Right atrium auricular region (tissue), 2 donors: Measurements from ENCODE around the gene CAMSAP2. TPM values are rescaled to one million over a fixed set of nuclear protein-coding genes. Genes with fewer than 3 reads are reported as not detected.

Source experiments
- DNase-seq: peaks from one replicate; pipeline ENCODE4 v3.0.0-alpha.2; 2019; ENCODE audit warnings: low spot score
- H3K27ac ChIP-seq, 2 donors: fragments of 200-600 bp; sonication (generic); 1 replicate in 1 of 2; 2 replicates in 1 of 2; pipeline ENCODE4 v1.5.1; 2016 to 2019
- H3K27me3 ChIP-seq, 2 donors: fragments of 200-600 bp; sonication (generic); one replicate each; pipeline versions ENCODE4 v1.5.1 to v1.6.0; 2017 to 2019
- H3K36me3 ChIP-seq: fragments of 200-600 bp; sonication (generic); one replicate; pipeline ENCODE4 v1.5.1; 2016
- H3K4me1 ChIP-seq, 2 donors: fragments of 200-600 bp; sonication (generic); one replicate each; pipeline versions ENCODE4 v1.5.1 to v1.6.0; 2017 to 2019
- H3K4me3 ChIP-seq, 2 donors: fragments of 200-600 bp; sonication (generic); 1 replicate in 1 of 2; 2 replicates in 1 of 2; pipeline ENCODE4 v1.5.1; 2017 to 2019; ENCODE audit warnings: mild to moderate bottlenecking in 1 of 2, moderate library complexity in 1 of 2
- H3K9me3 ChIP-seq, 2 donors: fragments of 200-600 bp; sonication (generic); one replicate each; pipeline ENCODE4 v1.5.1; 2019
- CTCF ChIP-seq, 2 donors: fragments of 200-600 bp; sonication (generic); IDR thresholded peaks; one replicate each; pipeline ENCODE4 v1.5.1; 2019; ENCODE audit warnings: antibody characterized with exemption in 2 of 2
- total RNA-seq, 2 donors: library from RNA; depleted of rRNA; stranded (reverse); fragments of >200 nt; gene quantifications; one replicate each; pipeline ENCODE4 v1.1.0, GENCODE V29; 2016

CAMSAP2 gene, protein sequence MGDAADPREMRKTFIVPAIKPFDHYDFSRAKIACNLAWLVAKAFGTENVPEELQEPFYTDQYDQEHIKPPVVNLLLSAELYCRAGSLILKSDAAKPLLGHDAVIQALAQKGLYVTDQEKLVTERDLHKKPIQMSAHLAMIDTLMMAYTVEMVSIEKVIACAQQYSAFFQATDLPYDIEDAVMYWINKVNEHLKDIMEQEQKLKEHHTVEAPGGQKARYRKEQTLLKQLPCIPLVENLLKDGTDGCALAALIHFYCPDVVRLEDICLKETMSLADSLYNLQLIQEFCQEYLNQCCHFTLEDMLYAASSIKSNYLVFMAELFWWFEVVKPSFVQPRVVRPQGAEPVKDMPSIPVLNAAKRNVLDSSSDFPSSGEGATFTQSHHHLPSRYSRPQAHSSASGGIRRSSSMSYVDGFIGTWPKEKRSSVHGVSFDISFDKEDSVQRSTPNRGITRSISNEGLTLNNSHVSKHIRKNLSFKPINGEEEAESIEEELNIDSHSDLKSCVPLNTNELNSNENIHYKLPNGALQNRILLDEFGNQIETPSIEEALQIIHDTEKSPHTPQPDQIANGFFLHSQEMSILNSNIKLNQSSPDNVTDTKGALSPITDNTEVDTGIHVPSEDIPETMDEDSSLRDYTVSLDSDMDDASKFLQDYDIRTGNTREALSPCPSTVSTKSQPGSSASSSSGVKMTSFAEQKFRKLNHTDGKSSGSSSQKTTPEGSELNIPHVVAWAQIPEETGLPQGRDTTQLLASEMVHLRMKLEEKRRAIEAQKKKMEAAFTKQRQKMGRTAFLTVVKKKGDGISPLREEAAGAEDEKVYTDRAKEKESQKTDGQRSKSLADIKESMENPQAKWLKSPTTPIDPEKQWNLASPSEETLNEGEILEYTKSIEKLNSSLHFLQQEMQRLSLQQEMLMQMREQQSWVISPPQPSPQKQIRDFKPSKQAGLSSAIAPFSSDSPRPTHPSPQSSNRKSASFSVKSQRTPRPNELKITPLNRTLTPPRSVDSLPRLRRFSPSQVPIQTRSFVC (N-terminal part only)
- 10 to 100 TPM; 34.6 to 36.4 TPM for total RNA-seq

DNA sequence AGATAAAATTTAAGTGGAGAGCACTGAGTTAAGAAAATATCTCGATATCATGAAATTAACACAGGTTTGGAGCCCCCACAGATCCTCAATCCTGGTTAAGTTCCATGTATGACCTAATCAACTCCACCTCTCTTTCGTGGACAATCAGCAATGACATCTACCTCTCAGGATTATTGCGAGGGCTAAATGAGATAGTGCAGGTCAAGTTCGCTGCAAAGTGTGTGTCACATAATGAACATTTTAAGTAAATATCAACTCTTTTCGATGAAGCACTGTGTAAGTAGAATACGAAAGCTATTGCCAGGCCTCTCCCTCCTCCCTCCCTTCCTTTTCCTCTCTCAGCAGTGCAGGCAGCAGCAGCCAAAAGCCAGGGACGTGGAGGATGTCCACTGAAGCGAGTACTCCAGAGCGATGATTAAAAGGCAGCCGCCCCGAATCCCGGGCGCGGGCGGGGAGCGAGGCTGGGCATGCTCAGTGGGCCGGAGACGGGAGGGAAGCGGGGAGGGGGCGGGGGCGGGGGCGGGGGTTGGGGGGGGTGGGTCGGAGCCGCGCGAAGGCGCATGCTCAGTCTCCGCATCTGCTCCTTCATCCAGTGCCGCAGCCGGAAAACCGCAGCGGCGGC, at the start of gene CAMSAP2:
CAMSAP2 (plus strand) TSS at position 567 of the 622 bp plus-strand sequence. CDS start 935 bp downstream, outside the sequence.
- TF ChIP-seq CTCF (IDR thresholded peaks at IDR 0.05) = no peak
- Histone ChIP-seq H3K4me1 (peaks cover 0 to 28% of the 10 kb centered on the region in 2 donors), H3K4me3 (peak within 1 kb of the TSS; percentile 86 to 96), H3K9me3 (no peaks in the 10 kb centered on the region), H3K27ac (peak within 1 kb of the TSS; percentile 99 to 100), H3K27me3 (no peaks in the 10 kb centered on the region), H3K36me3 (no peaks in the 10 kb centered on the region)
- DNase-seq = peak; percentile 93

- Histone ChIP-seq H3K4me1 (no peaks in the 10 kb centered on the region), H3K9me3 (no peaks in the 10 kb centered on the region), H3K4me3 (no peak overlapping the region), H3K27ac (no peak overlapping the region), H3K27me3 (no peaks in the 10 kb centered on the region), H3K36me3 (no peaks in the 10 kb centered on the region)
- DNase-seq = no peak
- TF ChIP-seq CTCF (IDR thresholded peaks at IDR 0.05) = no peak
These were observed 46.4 kb upstream of the CAMSAP2 start for GRCh38 chr1:200692316-200692715.

GRCh38 chr1:200693327-200693726, 45.4 kb upstream of the CAMSAP2 start:
- no peak for TF ChIP-seq CTCF (IDR thresholded peaks at IDR 0.05)
- Histone ChIP-seq H3K27ac (no peak overlapping the region), H3K9me3 (no peaks in the 10 kb centered on the region), H3K4me1 (no peaks in the 10 kb centered on the region), H3K4me3 (no peak overlapping the region), H3K27me3 (no peaks in the 10 kb centered on the region), H3K36me3 (no peaks in the 10 kb centered on the region)
- DNase-seq = no peak

- no peak for TF ChIP-seq CTCF (IDR thresholded peaks at IDR 0.05)
- H3K4me1 ChIP-seq = no peaks in the 10 kb centered on the region
- H3K36me3 ChIP-seq = no peaks in the 10 kb centered on the region
- H3K27me3 ChIP-seq = no peaks in the 10 kb centered on the region
- no peak overlapping the region for H3K4me3 ChIP-seq
- no peaks in the 10 kb centered on the region for H3K9me3 ChIP-seq
- no peak overlapping the region for H3K27ac ChIP-seq
- DNase-seq = no peak
These were observed 44.0 kb upstream of the CAMSAP2 start for GRCh38 chr1:200694738-200695137.

DNA sequence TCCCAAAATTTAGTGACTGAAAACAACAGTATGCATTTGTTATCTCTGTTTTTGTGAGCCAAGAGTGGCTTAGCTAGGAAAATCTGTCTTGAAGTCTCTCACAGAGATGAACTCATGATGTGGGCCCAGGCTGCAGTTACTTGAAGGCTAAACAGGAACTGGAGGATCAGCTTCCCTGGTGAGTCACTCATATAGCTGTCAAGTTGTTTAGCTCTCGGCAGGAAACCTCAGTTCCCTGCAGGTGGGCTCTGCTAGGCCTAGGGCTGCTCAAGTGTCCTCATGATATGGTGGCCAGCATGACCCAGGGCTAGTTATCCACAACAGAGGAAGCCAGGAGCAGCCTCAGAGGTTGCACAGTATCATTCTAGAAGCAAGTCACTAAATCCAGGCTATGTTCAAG, 38.8 kb upstream of the CAMSAP2 start:
- no peaks in the 10 kb centered on the region for H3K36me3 ChIP-seq
- H3K9me3 ChIP-seq = no peaks in the 10 kb centered on the region
- H3K4me3 ChIP-seq = no peak overlapping the region
- no peak for DNase-seq
- TF ChIP-seq CTCF (IDR thresholded peaks at IDR 0.05) = no peak
- H3K4me1 ChIP-seq = no peaks in the 10 kb centered on the region
- no peaks in the 10 kb centered on the region for H3K27me3 ChIP-seq
- H3K27ac ChIP-seq = no peak overlapping the region
